GM18498 (cell line): ENCODE measurements around the gene COL18A1.

Experiments used
- ATAC-seq: cut with Tn5 transposase; IDR thresholded peaks from one replicate; pipeline ENCODE4 v1.9.1; 2021; ENCODE audit warnings: mild to moderate bottlenecking, moderate library complexity; ENCODE audit not compliant: unreplicated experiment

COL18A1 gene

DNA sequence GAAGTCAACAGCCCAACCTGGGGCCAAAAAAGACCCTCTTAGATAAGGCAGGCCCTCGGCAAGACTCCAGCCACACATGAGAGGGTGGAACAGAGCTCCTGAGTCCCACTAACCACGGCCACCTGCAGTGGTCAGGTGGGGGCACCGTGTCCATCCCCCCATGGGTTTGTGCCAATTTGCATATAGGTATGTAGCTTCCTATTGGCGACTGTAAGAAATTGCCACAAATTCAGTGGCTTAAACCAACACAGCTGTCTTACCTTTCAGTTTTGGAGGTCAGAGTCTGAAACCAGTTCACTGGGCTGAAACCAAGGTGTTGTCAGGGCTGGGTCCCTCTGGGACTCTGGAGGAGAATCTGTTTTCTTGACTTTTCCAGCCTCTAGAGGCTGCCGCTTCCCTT, 59.3 kb downstream of the COL18A1 start:
- no peak for ATAC-seq

DNA sequence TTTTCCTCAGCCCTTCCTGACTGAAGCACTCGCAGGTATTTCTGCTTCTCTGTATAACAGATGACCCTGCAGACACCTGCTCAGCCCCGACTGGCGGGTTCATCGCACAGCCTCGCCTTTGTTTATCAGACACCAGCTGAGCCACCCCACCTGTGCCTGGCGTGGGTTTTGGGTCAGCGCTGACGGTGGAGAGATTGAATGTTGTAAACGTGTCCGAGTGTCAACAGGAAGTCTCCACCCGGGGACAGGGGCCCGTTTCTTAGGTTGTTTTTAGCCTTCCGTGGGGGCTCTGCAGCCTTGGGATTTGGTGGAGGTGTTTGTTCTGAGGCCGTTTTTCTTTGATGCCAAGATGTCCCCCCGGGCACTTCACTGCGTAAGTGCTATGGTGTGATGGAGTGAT, 60.1 kb downstream of the COL18A1 start:
- no peak for ATAC-seq

DNA sequence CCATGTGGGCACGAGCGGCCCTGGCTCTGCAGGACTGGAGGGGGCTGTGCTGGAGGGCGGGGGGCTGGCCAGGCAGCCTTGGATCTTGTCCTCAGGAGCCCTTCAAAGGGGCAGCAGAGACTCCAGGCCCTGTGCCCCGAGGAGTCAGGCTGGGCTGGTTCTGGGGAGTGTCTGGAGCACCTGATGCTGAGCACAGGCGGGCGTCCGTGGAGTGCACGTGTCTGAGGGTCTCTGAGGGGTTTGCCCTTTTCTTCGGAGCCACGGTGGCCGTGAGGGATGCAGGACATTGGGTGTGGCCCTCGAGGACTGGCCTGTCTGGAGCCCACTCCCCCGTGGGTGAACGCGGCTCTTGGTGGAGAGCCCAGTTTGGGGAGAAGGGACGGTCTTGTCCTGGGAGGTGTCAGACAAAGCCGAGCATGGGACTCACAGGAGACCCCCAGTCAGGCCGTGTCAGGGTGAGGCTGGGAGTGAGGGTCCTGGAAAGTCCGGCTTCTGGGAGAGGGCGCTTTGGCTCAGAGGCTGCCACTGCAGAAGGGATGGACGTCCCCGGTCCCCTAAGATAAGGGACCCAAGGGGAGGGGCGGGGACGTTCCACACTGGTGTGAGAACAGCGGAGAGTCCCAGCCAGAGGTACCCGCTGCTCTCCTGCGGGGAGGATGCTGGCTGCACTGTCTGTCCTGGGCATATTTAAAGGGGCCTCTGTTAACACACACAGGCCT, 60.8 kb downstream of the COL18A1 start:
- no peak for ATAC-seq

DNA sequence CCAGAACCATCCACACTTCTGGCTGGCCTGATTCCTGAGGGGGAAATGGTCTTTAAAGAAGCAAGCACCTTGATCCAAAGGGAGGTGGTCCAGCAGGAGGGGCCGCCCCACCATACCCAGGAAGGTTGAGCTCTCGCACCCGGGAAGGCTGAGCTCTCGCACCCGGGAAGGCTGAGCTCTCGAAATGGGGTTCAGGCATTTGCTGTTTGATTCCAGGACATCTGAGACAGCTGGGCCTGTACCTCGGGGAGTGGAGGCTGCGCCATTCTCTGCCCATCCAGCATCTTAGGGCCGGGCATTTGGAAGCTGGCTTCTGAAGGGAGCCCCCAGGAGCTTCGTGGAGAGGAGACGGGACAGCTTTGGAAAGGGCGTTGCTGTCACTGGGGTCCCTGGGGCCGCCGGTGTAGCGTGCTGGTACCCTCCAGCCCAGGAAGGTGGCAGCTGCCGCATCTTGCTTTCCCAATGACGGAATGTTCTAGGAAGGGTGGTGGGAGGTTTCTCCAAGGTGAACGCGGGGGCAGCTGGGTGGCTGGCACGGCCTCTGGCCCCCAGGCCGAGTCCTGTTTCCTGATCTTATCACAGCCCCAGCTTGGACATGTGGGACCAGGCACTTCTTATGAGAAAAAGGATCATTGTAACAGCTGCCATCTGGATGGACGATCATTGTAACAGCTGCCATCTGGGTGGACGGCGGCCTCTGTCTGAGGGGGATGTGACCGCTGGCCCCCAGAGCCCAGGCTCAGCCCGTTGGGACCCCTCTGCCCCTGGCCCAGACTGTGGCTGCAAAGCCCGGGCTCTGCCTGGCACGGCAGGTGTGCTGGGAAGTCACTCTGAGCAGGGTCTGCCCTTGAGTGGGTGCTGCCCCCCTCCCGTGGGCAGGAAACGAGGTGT, 61.6 kb downstream of the COL18A1 start:
- ATAC-seq: no peak

DNA sequence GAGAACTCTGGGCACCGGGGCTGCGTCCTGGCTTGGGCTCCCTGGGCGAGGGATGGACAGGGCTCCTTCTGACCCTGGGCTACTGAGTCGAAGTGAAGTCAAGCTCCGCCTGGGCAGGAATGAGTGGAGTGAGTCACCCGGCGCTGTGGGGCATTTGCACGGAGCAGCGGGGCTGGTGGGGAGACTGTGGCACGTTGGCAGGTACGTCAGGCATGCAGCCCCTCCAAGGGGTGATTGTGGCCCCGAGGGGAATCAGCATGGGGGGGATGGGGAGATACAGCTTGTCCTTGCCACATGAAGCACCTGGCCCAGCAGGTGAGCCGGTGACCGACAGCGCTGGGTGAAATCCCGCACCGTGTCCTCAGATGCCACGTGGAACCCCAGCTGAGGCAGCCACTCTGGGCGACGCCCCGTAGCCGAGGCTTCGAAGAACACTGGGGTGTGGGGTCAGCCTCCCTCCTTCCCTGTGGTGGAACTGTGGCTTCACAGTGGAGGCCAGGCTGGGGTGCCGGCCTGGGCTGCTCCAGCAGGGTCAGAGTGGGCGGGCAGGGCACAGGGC, 62.3 kb downstream of the COL18A1 start:
- ATAC-seq: no peak

DNA sequence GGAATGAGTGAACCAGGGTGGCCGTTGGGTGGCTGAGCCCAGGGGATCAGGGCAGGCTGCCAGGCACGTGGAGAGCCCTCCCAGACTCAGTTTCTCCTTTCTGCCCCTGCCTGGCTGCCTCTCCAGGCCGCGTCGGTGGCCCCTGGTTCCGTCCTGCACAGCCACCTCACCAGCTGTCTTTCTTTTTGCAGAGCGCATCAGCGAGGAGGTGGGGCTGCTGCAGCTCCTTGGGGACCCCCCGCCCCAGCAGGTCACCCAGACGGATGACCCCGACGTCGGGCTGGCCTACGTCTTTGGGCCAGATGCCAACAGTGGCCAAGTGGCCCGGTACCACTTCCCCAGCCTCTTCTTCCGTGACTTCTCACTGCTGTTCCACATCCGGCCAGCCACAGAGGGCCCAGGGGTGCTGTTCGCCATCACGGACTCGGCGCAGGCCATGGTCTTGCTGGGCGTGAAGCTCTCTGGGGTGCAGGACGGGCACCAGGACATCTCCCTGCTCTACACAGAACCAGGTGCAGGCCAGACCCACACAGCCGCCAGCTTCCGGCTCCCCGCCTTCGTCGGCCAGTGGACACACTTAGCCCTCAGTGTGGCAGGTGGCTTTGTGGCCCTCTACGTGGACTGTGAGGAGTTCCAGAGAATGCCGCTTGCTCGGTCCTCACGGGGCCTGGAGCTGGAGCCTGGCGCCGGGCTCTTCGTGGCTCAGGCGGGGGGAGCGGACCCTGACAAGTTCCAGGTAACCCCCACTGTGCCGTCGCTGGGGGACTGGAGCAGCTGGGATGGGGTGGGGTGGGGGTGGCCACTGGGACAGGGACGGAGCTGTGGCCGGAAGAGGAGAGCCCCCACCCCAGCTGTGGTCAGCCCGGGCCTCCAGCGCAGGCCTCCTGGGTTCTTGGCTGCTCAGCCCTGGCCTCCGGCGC, 63.3 kb downstream of the COL18A1 start:
- ATAC-seq: no peak

DNA sequence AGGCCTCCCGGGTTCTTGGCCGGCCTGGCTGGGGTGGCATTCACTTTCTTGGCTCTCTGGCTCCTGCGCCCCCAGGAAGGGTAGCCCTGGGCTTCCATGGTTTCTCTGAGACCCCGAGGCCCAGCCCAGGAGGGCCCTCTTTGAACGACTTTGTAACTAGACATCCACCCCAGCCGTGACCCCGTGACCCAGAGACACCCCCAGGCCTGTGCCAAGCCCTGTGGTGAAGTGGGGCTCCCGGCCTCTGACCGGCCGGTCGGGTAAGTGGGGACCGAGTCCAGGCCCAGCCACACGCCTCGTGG, 64.0 kb downstream of the COL18A1 start:
- ATAC-seq: no peak

DNA sequence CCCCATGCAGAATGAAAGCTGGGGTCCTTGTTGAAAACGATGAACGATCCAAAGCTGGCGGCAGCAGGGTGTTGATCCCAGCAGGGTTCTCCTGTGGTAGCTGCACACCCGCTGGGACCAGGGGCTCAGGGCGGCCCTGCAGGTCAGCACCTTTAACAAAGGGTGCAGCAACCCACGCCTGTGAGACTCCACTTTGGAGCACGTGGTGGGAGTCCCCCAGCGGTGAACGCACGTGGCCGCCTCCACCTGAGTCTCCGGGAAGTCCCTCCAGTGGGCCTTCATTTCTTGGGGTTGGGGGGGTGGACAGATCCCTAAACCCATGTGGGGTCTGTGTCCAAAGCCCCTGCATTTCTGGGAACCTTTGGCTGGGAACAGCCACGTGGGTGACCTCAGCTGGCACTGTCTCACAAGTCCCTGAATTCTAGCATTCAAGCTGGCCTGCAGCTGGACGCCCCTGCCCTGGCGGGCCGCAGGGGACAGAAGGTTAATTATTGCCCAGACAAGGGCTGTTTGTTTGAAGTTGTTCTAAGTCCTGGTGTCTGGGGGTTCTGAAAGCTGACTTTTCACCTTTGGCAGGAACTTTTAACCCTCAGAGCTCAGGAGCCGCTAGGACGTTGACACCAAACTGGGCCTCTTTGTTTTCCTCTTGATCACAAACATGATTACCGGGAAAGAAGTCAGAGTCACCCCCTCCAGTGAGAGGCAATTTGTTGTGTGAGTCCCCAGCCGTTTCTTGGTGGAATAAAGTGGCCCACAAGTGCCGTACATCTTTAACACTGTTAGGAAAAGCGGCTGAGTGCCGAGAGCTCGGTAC, 64.5 kb downstream of the COL18A1 start:
- no peak for ATAC-seq

DNA sequence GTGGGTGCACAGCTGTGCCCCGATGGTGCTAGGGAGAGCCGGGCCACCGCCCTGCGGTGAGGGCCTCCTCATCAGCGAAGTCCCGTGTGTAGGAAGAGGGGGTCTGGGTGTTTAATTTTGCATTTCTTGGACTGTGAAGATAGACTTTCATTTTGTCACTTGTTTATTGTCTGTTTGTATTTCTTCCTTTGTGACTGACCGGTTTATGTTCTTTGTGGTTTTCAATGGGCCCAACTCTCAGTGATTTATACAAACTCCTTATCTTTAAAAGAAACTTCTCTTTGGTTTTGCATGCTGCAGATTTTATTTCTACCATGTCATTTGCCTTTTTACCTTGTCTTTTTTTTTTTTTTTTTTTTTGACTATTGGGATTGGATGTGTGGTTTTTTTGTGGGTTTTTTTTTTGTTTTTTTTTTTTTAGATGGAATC, 65.1 kb downstream of the COL18A1 start:
- no peak for ATAC-seq

DNA sequence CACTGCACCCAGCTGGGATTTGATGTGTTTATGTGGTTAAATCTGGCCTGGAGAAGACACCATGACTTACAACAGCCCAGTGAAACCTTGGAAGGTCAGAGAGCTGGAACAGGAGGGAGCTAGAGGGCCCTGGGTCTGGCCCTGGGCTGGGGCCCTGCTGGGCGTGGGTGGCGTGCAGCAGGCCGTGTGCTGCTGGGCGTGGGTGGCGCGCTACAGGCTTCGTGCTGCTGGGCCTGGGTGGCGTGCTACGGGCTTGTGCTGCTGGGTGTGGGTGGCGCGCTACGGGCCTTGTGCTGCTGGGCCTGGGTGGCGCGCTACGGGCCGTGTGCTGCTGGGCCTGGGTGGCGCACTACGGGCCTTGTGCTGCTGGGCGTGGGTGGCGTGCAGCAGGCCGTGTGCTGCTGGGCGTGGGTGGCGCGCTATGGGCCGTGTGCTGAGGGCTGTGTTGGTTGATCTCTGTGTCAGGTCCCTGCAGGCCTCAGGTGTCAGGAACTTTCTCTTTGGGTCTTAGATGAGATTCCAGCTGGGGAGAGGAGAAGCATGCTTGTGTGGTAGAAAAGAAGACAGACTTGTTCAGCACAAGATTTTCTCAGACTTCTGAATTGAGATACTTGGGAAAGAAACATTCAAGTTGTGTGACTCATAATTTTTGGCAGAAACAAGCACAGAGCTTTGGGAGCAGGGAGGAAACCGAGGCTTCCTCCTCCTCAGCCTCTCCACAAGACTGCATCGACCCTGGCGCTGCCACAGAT, 66.0 kb downstream of the COL18A1 start:
- ATAC-seq: no peak

DNA sequence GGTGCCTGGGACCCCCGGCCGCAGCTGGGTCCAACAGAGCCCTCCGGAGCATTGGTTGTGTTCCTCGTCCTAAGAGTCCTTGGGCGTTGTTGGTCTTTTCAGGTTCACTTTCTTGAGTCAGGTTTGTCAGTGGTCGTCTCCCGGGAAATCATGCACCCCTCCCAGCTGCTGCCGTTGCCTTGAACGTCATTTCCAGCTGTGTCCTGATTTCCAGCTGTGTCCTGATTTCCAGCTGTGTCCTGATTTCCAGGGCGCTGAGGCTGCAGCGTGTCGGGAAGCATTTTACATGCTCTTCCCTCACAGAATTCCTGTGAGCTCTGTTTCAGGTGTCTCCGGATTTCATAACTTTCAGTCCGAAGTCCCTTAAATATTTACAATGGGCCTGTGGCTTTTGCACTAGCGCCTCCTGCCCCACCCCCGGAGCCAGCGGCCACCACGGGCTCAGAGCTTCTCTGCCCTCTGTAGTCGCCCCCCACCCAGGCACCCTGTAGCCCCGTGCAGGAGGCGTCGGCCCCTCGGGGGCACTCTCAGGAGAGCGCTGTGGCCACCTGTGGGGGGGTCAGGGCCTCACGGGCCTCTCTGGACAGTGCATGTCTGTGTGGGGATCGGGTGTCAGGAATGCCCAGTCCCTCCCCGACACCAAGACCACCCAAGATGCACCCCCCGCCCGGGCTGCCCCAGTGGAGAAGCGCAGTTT, 66.7 kb downstream of the COL18A1 start:
- no peak for ATAC-seq

DNA sequence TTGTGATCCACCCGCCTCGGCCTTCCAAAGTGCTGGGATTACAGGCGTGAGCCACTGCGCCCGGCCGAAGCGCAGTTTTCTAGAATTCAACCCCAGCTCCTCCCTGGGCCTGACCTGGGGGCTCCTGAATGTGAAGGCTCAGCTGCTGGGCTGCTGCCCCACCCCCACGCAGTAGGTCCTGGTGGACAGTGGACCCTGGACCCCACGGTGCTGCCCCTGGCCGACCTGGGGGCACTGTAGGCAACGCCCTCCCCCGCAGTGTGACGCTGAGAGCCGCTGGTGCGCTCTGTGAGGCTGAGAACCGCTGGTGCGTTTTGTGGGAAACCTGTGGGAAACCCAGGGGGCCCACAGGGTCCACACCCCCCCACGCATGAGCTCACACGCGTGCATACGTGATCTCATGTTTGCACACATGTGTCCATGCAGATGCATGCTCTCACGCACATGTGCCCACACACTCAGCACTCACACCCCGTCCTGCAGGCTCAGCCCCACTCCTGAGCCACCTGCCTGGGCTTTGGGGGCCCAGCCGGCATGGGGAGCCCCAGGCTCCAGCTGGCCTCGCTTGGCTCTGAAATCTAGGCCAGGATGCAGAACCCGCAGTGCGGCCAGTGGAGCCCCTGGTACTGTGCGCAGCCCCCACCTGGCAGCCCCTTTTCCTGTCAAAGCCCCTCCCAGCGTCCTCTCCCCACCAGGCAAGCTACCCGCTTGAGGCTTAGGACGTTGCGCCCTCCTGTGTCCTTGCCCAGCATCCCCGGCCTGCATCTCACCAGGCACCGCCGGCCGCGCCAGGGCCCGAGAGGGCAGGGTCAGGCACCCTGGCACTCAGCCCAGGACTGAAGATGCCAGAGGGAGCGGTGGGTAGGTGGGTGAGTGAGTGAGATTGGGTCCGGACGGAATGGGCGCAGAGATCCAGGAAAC, 67.7 kb downstream of the COL18A1 start:
- ATAC-seq: no peak

DNA sequence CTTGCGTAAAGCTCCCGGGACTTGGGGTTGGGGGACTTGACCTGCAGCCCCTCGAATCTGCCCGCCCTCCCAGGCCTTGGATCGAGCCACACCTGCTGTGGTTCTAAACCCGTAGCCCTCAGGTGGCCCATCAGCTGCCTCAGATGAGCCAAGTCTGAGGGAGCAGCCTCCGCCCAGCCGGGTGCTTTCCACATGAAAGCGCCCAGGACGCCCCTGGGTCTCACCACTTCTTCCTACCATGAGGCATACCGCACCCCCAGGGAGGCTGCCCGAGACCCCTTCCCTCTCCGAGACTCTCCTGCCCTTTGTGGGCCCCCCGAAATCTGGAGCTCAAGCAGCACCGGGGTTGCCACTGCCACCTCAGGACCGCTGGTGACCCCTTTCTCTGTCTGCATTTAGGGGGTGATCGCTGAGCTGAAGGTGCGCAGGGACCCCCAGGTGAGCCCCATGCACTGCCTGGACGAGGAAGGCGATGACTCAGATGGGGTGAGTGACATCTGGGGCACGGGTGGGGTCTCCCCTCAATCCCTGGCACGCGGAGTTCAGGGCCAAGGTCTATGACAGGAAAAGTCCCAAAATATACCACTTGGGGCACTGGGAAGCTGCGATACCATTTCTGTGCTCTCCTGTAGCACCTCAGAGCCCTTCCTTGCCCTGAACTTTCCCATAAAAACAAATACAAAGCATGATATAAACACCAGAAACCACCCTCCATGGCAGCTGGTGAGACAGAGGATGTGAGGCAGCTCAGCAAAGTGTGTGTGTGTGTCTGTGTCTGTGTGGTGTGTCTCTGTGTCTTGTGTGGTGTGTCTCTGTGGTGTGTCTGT, 68.7 kb downstream of the COL18A1 start:
- no peak for ATAC-seq

DNA sequence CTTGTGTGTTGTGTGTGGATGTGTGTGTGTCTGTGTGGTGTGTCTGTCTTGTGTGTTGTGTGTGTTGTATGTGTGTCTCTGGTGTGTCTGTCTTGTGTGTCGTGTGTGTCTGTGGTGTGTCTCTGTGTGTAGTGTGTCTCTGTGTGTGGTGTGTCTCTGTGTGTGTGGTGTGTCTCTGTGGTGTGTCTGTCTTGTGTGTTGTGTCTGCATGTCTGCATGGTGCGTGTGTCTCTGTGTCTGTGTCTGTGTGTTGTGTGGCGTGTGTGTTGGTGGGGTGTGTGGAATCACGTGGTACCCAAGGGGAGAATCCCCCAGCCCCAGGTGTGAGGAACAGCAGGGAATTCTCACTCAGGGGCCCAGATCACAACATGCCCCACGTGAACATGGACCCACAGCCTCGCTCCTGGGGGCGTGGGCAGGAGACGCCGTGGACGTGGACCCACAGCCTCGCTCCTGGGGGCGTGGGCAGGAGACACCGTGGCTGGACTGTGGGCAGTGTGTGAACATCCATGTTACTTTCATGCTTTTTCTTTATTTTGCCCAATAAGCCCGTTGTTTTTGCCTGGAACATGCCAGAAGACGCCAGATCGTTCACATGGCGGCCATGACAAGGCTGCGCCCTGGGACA, 69.5 kb downstream of the COL18A1 start:
- no peak for ATAC-seq

DNA sequence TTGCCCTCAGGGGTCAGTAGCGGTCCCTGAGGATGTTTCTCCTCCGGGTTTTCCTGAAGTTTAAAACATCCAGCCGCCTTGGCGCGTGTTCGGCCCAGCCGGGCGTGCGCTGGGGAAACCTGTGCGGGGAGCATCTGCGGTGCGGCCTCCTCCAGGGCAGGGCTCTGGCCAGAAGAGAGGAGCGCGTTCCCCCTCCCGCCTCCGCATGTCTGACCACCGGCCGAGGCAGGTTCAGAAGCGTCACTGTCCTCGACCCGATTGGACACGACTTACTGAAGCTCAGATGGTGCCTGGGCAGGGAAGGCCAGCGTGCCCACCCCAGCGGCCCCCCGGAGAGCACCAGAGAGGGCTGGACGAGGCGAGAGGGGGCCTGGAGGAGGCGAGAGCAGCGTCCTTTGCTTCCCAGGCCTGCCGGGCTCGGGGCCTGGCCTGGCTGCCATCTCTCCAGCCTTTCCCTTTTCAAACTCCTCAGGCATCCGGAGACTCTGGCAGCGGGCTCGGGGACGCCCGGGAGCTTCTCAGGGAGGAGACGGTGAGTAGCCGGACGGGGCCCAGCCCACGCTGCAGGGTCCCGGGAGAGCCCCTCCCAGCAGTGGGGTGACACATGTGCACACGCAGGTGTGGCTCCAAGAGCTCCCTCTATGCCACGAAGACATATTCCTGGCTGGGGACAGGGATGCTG, 70.2 kb downstream of the COL18A1 start:
- ATAC-seq: no peak
